NCI-H187 (cell line): Measurements from ENCODE around the gene SLC39A10.
A peak's percentile ranks its signal among the peaks of the same experiment; 100 is the strongest.
"Not testable (repeated sequence)": the region's sequence is repeated elsewhere in the genome, so short reads cannot be mapped to it uniquely, and the experiment has no call there.

Source experiments
- DNase-seq, 2 experiments: peaks; one replicate each; lab custom pipeline; 2025; lab: John Stamatoyannopoulos, UW

The SLC39A10 gene

DNA sequence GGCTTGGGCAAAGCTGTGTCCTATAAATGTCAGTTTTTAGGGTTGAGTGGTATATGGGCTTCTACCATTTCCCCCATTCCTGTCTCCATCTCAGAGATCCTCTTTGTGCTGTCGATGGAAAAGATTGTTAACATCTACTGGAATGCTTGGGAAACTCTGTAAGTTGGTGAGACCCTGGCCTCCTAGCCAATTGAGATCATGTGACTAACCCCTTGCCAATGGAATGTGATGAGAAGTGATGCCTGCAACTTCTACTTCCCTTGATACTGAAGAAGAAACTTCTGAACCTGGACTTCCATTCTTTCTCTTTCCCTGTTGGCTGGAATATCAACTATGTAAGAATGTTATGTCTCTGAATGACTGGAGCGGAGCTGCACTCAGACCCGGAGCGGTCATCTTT lies 14.5 kb downstream of the SLC39A10 start:
- DNase-seq: no peak

DNA sequence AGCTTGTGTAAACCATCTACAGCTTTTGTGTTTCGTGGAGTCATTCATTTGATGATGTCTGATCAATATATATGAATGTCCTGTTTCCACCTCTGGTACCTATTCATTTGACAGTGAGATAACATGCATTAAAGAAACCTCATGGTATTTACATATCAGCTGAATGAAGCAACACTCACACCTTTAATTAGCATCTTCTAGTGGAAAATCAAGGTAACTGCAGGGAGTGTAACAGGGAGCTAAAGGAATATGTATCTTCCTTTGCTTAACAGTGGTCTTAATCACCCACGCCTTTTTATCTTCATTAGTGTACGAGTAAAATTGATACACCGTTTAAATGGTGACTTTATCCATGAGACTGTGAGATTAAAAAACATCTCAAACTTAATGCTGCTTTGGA lies 15.6 kb downstream of the SLC39A10 start:
- no peak for DNase-seq

DNA sequence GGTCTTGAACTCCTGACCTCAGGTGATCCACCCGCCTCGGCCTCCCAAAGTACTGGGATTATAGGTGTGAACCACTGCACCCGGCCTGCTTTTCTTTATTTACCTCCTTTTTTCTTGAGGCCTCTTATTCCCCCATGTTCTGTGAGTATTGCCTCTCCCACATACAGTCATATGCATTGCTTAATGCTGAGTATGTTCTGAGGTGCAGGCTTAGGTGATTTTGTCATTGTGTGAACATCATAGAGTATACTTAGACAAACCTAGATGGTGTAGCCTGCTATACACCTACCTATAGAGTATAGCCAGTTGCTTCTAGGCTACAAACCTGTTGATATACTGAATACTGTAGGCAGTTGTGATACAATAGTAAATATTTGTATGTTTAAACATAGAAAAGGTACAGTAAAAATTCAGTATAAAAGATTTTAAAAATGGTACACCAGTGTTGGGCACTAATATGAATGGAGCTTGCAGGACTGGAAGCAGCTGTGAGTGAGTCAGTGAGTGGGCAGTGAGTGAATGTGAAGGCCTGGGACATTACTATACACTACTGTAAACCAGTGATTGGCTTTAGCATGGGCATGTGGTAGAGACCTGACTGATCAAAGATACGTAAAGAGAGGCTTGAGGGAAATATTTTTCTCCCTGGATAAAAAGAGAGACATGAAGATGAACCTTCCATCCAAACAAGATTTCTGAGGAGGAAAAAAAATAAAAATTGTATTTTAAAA lies 17.6 kb downstream of the SLC39A10 start:
- DNase-seq: no peak

DNA sequence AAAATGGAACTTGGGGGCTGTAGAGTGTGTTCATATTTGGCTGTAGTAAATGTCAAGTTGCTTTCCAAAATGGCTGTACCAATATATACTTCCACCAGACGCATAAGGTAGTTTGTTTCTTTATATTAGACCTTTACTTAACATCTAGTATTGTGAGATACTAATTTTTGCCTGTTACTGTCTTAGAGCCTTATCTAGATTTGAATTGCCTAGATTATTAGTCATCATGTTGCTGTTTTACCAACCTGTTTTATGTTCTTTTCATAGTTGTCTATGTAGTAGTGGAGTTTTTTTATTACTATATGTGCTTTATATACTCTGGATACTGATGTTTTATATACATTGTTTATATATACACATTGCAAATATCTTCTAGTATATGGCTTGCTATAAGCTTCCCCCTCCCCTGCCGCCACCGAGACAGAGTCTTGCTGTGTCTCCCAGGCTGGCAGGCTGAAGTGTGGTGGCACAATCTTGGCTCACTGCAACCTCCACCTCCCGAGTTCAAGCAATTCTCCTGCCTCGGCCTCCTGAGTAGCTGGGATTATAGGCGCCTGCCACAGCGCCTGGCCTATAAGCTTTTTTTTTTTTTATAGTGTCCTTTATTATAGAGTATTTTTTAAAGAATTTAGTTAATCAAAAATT lies 18.9 kb downstream of the SLC39A10 start:
- DNase-seq: no peak

DNA sequence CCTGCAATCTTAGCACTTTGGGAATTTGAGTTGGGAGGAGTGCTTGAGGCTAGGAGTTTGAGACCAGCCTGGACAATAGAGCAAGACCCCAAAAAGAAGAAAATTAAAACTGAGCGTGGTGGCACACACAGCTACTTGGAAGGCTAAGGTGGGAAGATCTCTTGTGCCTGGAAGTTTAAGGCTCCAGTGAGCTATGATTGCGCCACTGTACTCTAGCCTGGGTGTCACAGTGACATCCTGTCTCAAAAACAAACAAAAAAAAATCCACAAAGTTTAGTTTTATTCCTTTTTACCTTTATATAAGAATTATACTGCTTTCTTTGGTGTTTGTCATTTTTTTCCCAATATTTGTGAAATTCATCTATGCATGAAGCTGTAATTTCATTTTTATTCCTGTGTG lies 20.3 kb downstream of the SLC39A10 start:
- no peak for DNase-seq

DNA sequence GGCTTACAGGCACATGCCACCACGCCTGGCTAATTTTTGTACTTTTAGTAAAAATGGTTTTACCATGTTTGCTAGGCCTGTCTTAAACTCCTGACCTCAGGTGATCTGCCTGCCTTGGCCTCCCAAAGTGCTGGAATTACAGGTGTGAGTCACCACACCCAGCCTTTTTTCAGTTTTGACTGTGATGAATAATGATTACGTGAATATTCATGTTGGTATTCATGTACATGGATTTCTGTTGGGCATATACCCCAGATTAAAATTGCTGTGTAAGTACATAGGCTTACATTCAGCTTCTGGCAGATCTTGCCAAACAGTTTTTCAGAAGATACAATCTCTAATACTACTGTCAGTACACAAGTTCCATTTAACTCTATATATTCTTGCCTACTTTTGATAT lies 20.9 kb downstream of the SLC39A10 start:
- no peak for DNase-seq

DNA sequence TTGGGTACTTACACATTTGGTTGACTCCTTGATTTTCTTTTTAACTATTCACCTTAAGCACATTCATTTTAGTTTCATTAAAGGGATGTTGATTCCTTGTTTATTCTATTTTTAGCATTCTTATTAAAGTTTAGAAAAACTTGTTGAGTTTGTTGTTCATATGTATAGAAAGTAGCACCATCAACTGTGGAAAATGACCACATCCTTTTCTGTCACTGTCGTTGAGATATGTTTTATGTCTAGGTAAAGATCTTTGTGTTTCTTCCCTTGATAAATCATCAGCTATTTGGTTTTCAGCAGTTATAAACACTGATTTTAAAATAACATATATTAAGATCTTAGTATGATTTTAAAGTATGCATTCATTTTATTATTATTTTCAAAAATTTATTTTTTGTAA lies 25.1 kb downstream of the SLC39A10 start:
- DNase-seq: no peak

DNA sequence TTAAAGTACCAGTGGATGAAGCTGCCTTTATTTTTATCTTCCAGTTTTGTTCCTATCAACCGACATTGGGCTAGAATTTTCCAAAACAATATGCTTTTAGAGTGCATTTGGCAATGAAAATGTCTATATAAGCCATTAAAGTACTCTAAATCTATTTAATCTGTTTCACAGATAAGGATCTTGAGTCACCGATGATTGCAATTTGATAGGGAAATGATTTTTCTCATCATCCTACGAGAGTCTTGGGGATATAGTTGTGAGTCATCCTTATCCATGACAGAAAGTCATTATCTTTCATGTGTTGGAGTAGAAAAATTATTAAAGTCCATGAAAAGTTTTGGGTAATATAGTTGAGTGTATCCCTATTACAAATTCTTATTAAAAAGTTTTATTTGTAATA lies 26.1 kb downstream of the SLC39A10 start:
- DNase-seq: no peak

DNA sequence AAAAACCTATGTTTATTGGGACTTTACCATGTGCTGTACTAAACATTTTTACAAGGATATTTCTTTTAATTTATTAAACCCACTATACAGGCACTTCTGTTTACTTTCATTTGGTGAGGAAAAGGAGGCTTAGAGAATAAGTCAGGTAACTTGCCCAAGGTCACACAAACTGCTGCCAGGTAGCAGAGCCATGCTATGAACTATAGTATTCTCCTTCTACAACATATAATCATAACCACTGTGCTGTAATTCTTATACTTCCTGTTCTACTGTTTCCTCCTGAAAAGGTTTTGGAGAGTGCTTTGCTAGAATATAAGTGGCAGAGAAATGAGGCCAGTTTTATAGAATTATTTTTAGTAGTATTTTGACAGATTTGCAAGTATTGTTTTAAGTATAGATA lies 29.5 kb downstream of the SLC39A10 start:
- no peak for DNase-seq

DNA sequence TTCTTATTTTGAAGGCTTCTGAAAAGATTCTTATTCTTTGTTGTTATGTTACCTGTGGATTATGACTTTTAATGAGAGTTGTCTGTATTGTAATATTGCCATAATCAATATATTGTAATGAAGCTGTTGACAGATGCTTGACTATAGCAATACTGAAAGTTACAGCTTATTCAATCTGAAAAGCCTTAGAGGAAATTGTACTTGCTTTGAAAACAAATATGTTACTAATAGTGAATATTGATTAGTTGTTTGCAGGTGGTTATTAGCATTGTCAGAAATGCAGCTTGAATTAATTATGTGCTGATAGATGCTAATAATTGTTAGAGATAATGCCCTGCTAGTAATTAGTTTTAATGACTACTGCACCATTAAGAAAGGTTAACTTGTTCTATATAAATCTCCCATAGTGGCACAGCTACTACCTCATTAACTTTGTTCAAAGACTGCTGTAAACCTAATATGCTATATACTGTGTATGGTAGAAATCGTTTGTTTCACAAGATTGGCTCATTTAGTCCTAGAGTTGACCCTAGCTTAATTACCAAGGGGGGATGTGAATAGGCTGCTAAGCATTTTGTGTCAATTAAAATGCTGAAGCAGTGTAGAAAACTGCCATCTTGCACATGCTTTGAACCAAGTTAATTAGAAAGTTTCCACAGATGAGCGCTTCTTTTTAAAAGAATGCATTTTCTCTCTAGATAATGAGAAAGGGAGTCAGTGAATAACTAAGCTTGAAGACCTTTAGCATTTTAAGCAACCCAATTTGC lies 30.5 kb downstream of the SLC39A10 start:
- no peak for DNase-seq

DNA sequence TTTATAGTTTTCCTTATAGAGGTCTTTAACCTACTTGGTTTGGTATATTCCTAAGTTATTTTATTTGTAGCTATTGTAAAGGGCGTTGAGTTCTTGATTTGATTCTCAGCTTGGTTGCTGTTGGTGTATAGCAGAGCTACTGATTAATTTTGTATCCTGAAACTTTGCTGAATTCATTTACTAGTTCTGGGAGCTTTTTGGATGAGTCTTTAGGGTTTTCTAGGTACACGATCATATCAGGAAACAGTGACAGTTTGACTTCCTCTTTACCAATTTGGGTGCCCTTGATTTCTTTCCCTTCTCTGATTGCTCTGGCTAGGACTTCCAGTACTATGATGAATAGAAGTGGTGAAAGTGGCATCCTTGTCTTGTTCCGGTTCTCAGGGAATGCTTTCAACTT lies 35.5 kb downstream of the SLC39A10 start:
- DNase-seq: not testable (repeated sequence)

DNA sequence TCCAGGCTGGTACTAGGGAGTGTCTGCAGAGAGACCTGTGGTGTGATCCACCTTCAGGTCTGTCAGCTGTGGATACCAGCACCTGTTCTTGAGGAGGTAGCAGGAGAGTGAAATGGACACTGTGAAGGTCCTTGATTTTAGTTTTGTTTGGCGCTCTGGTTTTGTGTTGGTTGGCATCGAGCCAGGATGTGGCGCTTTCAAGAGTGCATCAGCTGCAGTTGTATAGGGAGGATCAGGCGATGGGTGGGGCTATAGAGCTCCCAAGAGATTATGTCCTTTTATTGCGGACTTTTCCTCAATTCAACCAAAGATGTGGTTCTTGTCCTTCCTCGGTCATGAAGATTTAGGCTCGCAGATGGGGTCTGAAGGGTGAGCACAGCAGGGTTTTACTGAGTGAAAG lies 37.5 kb downstream of the SLC39A10 start:
- DNase-seq: peak in 1 of 2 experiments; percentile 6

DNA sequence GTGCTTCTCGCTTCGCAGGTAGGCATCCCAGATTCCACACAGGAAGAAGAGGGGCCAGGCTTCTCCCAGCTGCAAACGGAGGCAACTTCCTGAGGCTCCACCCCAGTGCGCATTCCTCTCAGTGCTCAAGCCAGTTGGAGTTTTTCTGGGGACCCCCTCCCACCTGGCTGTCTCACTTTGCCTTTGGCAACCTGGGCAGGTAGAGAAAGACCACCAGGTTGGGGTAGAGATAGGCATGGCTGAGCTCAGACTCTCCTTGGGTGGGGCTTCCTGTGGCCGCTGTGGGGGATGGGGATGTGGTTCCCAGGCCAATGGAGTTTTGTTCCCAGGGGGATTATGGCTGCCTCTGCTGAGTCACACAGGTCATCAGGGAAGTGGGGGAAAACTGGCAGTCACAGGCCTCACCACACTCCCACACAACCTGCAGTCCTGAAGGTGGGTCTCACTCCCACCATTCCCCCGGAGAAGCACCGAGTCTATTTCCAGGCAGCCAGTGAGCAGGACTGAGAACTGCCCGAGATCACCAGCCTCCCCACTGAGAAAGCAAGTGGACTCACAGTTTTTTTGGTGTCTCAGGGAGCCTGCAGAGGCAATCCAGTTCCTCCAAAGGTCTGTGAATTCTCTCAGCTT lies 38.1 kb downstream of the SLC39A10 start:
- DNase-seq: no peak

DNA sequence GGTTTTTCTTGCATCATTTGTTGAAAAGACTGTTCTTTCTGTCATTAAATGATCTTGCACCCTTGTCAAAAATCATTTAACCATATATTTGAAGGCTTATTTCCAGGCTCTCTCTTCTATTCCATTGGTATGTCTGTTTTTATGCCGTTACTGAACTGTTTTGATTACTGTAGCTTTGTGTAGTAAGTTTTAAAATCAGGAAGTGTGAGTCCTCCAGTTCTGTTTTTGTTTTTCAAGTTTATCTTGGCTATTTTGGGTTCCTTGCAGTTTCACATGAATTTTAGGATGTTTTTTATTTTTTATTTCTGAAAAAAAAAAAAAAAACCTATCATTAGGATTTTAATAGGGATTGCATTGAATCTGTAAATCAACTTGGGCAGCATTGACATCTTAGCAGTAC lies 39.0 kb downstream of the SLC39A10 start:
- DNase-seq: no peak

DNA sequence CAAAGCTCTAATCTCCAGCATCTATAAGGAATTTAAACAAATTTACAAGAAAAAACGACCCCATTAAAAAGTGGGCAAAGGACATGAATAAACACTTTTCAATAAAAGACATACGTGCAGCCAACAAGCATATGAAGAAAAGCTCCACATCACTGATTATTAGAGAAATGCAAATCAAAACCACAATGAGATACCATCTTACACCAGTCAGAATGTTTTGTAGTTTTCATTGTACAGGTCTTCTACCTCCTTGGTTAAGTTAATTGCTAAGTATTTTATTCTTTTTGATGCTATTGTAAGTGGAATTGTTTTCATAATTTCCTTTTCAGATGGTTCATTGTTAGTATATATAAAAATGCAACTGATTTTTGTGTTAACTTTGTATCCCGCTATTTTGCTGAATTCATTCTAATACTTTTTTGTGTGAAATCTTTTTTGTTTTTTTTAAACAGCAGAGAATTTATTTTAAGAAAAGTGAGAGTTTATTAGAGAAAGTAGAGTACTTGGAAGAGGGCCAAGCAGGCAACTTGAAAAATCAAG lies 40.7 kb downstream of the SLC39A10 start:
- no peak for DNase-seq

DNA sequence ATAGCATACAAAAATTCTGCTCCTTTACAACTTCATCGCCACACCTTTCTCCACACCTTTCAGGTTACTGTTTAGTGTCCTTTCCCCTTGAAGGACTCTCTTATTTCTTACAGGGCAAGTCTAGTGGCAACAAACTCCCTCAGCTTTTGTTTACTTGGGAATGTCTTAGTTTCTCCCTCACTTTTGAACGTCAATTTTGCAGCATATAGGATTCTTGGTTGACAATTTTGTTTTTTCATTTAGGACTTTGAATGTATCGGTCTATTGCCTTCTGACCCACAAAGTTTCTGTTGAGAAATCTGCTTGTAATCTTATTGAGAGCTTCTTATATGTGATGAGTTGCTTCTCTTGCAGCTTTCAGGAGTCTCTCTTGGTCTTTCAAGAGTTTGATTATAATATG lies 43.5 kb downstream of the SLC39A10 start:
- DNase-seq: no peak

DNA sequence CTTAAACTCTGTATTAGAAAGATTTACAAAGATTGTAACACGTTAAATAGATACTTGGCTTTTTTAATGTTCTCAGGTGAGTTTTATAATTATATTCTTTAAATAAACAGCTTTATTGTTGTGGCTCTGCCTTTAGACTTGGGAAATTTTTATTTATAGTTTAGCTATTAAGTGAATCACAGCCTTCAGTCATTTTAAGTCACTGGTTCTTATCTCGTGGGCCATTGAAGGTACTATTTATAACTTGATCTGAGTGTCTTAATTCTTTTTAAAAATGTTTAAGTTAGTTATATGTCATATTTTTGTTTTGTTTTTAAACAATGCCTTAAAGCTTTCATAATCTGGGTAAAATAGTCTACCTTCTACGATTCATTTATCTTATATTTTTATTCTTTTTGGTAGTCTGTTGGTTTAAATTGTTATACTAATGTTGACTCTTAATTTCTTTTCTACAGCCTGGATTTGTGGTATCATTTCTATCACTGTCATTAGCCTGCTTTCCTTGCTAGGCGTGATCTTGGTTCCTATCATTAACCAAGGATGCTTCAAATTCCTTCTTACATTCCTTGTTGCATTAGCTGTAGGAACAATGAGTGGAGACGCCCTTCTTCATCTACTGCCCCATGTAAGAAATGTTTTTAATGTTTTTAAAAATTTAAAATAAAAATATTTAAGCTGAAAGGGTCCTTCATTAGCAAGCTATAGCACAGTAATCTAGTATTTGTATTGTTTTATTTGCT lies 49.3 kb downstream of the SLC39A10 start:
- no peak for DNase-seq

DNA sequence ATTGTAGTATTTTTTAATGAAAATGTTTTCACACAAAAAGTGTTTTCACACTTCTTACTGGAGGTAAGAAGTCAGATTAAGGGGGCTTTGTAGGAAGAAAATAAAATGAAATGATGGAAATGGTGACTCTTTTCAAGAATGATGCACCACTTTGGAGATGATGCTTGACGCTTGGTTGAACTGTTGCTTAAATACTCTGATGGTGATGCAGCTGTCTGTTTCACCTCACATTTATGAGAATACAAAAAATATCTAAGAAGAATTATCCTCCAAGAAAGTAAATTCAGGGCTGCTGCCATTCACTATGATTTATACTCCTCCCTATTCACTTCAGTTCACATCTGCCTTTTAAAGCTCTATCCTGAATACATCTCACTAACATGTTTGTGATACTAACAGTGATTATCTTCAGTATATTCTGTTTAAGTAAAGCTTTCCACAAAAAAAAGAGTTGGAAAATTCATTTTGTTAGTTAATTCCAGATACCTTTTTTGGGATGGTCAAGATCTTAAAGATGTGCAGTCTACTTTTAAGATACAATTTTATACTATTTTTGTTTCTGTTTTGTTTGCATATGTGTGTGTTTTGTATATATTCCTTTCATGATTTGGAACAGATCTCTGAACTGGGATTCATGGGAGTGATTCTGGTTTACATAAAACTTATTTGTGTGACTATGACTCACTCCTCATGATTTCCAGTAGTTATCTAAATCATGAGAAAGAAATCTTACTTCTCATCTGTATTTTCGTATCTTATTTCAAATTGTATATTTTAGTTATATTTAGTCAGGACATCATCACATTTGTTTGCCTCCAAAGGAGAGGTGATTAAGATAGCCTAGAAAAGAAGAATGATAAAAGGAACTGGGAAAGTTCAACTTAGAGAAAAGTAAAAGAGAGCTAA lies 53.1 kb downstream of the SLC39A10 start:
- no peak for DNase-seq

DNA sequence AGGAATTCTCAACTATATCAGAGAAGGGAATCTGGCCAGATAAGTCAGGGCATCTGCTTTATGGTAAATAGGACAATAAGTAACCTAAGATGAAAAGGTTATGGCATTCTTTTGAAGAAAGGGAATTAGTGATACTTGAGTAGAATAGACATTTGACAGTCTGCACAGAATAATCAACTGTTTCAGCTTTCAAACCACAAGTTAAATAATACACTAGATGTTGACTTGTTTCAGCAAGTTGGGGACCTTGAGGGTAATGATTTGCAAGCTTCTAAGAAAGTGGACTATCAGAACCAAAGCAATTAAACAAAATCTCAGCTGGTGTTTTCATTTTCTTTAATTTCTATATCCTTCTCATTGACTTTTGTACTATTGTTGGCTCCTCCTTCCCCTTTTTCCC lies 54.5 kb downstream of the SLC39A10 start:
- no peak for DNase-seq

DNA sequence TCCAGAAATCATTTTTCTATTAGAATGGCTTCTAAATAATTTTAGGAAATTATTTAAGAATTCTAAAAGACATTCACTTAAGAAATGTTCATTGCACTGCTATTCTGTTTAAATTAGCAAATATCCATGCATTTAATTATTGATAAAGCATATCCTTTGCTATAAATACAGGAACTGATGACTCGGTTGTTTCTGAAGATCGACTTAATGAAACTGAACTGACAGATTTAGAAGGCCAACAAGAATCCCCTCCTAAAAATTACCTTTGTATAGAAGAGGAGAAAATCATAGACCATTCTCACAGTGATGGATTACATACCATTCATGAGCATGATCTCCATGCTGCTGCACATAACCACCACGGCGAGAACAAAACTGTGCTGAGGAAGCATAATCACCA lies 59.4 kb downstream of the SLC39A10 start:
- DNase-seq: no peak

DNA sequence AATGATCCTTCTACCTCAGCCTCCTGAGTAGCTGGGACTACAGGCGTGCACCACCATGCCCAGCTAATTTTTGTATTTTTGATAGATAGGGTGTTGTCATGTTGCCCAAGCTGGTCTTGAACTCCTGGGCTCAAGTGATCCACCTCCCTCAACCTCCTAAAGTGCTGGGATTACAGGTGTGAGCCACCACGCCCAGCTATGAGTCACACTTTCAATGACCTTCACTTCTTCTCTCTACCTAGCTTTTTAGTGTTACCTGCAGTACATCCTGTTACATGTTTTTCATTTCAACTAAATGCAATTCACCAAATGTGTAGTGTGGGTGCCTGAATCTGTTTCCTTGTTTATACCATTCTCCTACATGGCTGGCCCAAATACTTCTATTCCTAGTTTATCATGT lies 64.0 kb downstream of the SLC39A10 start:
- DNase-seq: no peak
